ENCODE data around the gene COCH.
"Not testable (repeated sequence)": the region's sequence is repeated elsewhere in the genome, so short reads cannot be mapped to it uniquely, and the experiment has no call there.

Gene COCH

GRCh38 chr14:30875788-30876053 is 1.4 kb downstream of the COCH start:
- no peak for DNase-seq (ENCODE audit: low read depth)

DNA sequence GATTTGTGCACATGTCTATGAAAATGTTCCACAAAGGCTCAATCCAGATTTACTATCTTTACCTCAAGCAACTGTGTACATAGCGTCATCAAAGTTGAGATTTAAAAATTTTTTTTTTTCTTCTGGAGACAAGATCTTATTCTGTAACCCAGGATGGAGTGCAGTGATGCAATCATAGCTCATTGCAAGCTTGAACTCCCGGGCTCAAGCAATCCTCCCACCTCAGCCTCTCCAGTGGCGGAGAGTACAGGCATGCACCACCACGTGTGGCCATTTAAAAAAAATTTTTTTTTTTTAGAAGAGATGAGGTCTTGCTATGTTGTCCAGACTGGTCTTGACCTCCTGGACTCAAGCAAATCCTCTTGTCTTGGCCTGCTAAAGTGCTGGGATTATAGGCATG is 2.3 kb downstream of the COCH start:
- no peak for DNase-seq (ENCODE audit: low read depth)

DNA sequence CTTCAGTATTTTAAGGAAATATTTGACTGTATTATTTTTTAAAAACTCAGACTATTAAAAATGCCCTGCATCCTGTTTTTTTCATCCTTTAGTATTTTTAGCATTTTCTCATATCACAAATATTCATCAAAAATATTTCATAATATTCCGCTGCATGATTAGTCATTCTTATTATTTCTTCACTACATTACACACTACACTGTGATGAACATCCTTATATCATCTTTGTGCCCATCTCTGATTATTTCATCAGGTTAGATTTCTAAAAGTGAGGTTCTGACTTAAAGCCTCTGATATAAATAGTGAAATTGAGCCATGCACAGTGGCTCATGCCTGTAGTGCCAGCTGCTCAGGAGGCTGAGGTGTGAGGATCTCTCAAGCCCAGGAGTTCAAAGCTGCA is 8.1 kb downstream of the COCH start:
- no peak for DNase-seq (ENCODE audit: low read depth)

- DNase-seq (ENCODE audit: low read depth), result no peak
These were observed 9.3 kb downstream of the COCH start for GRCh38 chr14:30883508-30884294.

- DNase-seq (ENCODE audit: low read depth), result no peak
These were observed 10.5 kb downstream of the COCH start for GRCh38 chr14:30884901-30885300.

- no peak for DNase-seq (ENCODE audit: low read depth)
These were observed 11.7 kb downstream of the COCH start for GRCh38 chr14:30885840-30886740.

DNA sequence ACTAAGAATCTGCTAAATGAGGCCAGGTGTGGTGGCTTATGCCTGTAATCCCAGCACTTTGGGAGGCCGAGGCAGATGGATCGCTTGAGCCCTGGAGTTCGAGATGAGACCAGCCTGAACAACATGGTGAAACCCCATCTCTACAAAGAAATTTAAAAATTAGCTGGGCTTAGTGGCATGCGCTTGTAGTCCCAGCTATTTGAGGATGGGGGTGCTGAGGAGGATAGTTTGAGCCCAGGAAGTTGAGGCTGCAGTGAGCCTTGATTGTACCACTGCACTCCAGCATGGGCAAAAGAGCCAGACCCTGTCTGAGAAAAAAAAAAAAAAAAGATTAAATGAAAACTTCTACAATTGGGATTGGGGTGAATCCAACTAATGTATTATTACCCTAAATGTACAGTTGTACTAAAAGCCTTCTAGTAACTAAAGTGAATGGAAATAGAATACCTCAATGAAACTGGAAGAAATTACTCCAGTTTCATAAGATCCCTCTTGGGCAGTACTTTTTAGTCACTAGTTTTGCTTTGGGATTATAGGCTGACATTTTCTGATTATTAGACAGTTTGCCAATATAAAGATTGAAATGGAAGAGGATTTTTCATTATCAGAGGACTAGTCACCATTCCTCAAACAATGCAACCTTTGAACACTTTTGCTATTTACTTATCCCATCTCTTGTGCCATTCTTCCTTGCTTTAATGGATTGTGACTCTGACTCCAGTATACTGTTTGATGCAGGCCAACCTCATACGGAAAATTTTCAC is 14.3 kb downstream of the COCH start:
- no peak for DNase-seq (ENCODE audit: low read depth)

DNA sequence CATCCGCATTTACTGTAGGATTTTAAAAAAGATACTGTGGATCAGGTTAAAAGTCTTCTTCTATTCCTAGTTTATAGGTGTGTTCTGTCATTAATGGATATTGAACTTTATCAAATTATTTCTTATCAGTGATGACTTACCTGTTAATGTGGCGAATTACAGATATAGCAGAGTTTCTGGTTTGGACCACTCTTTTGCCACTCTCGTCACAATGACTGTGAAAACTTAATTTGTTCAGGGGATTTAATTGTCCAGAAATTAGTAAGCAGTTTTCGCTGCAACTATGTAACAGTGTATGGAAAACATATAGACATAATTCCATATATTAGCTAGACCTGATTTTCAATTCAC is 14.9 kb downstream of the COCH start:
- no peak for DNase-seq (ENCODE audit: low read depth)

GRCh38 chr14:30893819-30894218 is 19.5 kb downstream of the COCH start:
- no peak for DNase-seq (ENCODE audit: low read depth)

GRCh38 chr14:30894923-30895515 is 20.7 kb downstream of the COCH start:
- no peak for DNase-seq (ENCODE audit: low read depth)

- DNase-seq (ENCODE audit: low read depth), result no peak
These were observed 22.1 kb downstream of the COCH start for GRCh38 chr14:30896435-30896834.

GRCh38 chr14:30897121-30897520 is 22.8 kb downstream of the COCH start:
- DNase-seq (ENCODE audit: low read depth), result not testable (repeated sequence)

DNA sequence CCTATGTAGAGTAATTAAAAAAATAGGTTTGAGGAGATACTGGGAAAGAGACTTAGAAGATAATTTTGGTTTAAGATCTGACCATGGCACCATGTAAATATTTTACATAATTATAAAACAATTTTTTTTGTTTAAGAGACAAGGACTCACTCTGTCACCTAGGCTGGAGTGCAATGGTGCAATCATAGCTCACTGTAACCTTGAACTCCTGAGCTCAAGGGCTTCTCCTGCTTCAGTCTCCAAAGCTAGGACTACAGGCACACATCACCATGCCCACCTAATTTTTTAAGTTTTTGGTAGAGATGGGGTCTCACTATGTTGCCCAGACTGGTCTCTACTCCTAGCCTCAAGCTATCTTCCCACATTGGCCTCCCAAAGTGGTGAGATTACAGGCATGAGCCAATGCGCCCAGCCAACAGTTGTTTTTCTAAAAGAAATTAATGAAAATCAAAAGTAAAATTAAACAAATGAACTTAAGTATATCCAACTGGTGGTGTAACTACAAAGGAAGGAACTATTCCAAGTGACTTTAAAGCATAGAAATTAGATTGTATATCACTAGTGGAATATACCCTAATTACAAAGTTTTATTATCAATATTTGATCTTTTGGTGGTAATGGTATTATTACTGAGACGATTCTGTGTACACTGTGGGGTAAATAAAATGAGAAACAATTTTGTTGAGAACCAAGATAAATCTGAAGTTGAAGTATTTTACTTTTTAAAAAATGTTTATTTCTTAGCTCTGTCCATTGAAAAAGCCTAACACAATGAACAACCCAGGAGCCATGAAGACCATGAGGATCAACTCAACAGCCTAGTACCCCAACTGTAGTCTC is 29.1 kb downstream of the COCH start:
- DNase-seq (ENCODE audit: low read depth), result no peak

GRCh38 chr14:30906752-30907658 is 32.6 kb downstream of the COCH start:
- no peak for DNase-seq (ENCODE audit: low read depth)

DNA sequence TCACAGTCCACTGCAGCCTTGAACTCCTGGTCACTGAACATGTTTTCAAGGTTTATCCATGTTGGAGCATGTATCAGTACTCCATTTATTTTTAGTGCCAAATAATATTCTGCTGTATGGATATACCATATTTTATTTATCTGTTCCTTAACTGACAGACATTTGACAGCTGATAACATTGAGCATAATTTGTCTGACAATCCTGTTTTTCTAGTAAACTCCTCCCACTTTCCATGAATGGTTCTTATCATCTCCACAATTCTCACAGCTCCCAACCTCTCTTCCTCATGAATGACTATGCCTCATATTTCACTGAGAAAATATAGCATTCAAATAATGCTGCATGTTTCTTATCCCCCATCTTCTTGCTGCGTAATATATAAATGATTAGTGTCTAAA is 33.3 kb downstream of the COCH start:
- no peak for DNase-seq (ENCODE audit: low read depth)

DNA sequence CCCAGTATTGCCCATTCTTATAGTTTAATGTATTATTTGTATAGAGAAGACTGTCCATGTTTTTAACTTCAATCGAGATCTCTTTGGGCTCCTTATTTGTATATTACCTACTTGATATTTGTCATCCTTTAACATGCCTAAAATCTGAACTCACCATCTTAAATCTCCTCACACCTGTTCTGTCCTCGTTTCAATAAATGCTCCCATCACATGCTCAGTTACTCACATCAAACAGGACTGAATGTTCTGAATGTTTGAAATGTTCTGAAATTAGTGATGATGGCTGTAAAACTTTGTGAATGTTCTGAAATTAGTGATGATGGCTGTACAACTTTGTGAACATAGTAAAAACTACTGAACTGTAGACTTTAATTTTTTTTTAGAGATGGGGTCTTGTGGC is 34.5 kb downstream of the COCH start:
- DNase-seq (ENCODE audit: low read depth), result no peak

GRCh38 chr14:30914812-30915211 is 40.5 kb downstream of the COCH start:
- no peak for DNase-seq (ENCODE audit: low read depth)

GRCh38 chr14:30915596-30915995 is 41.2 kb downstream of the COCH start:
- no peak for DNase-seq (ENCODE audit: low read depth)

- no peak for DNase-seq (ENCODE audit: low read depth)
These were observed 46.9 kb downstream of the COCH start for GRCh38 chr14:30921305-30921704.

DNA sequence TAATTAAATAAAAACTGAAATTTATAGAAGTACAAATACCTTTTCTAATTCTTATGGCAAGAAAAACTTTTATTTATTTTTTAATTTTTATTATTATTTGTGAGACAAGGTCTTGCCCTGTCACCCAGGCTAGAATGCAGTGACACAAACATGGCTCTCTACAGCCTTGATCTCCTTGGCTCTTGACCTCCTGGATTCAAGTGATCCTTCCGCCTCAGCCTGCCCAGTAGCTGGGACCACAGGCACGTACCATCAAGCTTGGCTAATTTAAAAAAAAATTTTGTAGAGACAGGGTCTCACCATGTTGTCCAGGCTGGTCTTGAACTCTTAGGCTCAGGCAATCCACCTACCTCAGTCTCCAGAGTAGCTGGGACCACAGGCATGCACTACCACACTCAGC is 47.4 kb downstream of the COCH start:
- no peak for DNase-seq (ENCODE audit: low read depth)

- no peak for DNase-seq (ENCODE audit: low read depth)
These were observed 50.9 kb downstream of the COCH start for GRCh38 chr14:30925254-30925653.
